HepG2 (cell line): ENCODE measurements around the gene MOSPD2. TPM values are rescaled to one million over a fixed set of nuclear protein-coding genes. Genes with fewer than 3 reads are reported as not detected.

ENCODE experiments used
- BRCA1 ChIP-seq: sonication (generic); formaldehyde crosslinking; IDR thresholded peaks from 2 replicates; pipeline ENCODE4 v1.4.0; 2020; ENCODE audit warnings: missing genetic modification reagents
- CC2D1A ChIP-seq: sonication (generic); formaldehyde crosslinking; IDR thresholded peaks from 2 replicates; pipeline ENCODE4 v1.8.1; 2023; ENCODE audit warnings: mild to moderate bottlenecking, missing genetic modification reagents
- ELF3 ChIP-seq: IDR thresholded peaks from 2 replicates; pipeline ENCODE4 v1.6.1; 2016; ENCODE audit warnings: missing genetic modification reagents, missing compliant biosample characterization
- GATA4 ChIP-seq: sonication (generic); IDR thresholded peaks from 2 replicates; pipeline ENCODE4 v1.6.1; 2016; ENCODE audit warnings: antibody characterized with exemption, low read depth, borderline replicate concordance
- GTF2F1 ChIP-seq: fragments of 150-350 bp; IDR thresholded peaks from 2 replicates; pipeline ENCODE4 v1.6.1; 2014; ENCODE audit warnings: low read length
- HIVEP1 ChIP-seq: sonication (generic); formaldehyde crosslinking; IDR thresholded peaks from 2 replicates; pipeline ENCODE4 v1.4.0; 2020; ENCODE audit warnings: mild to moderate bottlenecking, missing genetic modification reagents
- ONECUT2 ChIP-seq: sonication (generic); formaldehyde crosslinking; IDR thresholded peaks from 2 replicates; pipeline ENCODE4 v1.4.0; 2020; ENCODE audit warnings: missing genetic modification reagents
- THYN1 ChIP-seq: sonication (generic); formaldehyde crosslinking; IDR thresholded peaks from 2 replicates; pipeline ENCODE4 v1.8.1; 2023; ENCODE audit warnings: low read depth, mild to moderate bottlenecking, moderate library complexity, missing genetic modification reagents, borderline replicate concordance
- TP53 ChIP-seq: sonication (generic); formaldehyde crosslinking; conservative IDR thresholded peaks from 2 replicates; pipeline ENCODE4 v1.4.0; 2020; ENCODE audit warnings: missing genetic modification reagents
- ZFYVE20 ChIP-seq: sonication (generic); formaldehyde crosslinking; IDR thresholded peaks from 2 replicates; pipeline ENCODE4 v1.8.0; 2023; ENCODE audit warnings: low read depth, mild to moderate bottlenecking, moderate library complexity, missing genetic modification reagents, borderline replicate concordance
- ZNF234 ChIP-seq: sonication (generic); formaldehyde crosslinking; conservative IDR thresholded peaks from 2 replicates; pipeline ENCODE4 v1.5.1; 2020; ENCODE audit warnings: mild to moderate bottlenecking, missing genetic modification reagents
- ZNF510 ChIP-seq: sonication (generic); formaldehyde crosslinking; IDR thresholded peaks from 2 replicates; pipeline ENCODE4 v1.4.0; 2020; ENCODE audit warnings: low read depth, mild to moderate bottlenecking, missing genetic modification reagents
- ZNF556 ChIP-seq: sonication (generic); formaldehyde crosslinking; IDR thresholded peaks from 2 replicates; pipeline ENCODE4 v1.4.0; 2020; ENCODE audit warnings: mild to moderate bottlenecking, missing genetic modification reagents, borderline replicate concordance
- polyA plus RNA-seq, 8 experiments: library from polyadenylated mRNA; depleted of rRNA in 3 of 8; stranded (reverse) in 7 of 8; unstranded in 1 of 8; fragments of >200 nt; fragmentation: Illumina TruSeq in 4 of 8; extraction: Trizol in 4 of 8; gene quantifications; 2 replicates each; pipeline versions ENCODE4 v1.2.1 to v1.2.3, GENCODE V29; 2011 to 2016; ENCODE audit warnings: low read depth in 4 of 8, missing spikeins in 1 of 8, mixed read lengths in 1 of 8; ENCODE audit not compliant: insufficient read depth in 1 of 8
- total RNA-seq, 5 experiments: library from RNA; depleted of rRNA; stranded (reverse); fragments of >200 nt; fragmentation: Illumina TruSeq; extraction: Trizol; gene quantifications; 2 replicates each; pipeline ENCODE4 v1.2.3, GENCODE V29; 2016; ENCODE audit warnings: low read depth in 1 of 5
- TF ChIP-seq, protein P1 (sequence below): sonication (generic); formaldehyde crosslinking; IDR thresholded peaks from 2 replicates; pipeline ENCODE4 v1.5.0; 2020; ENCODE audit warnings: missing genetic modification reagents
- TF ChIP-seq, protein P2 (sequence below): sonication (generic); formaldehyde crosslinking; IDR thresholded peaks from 2 replicates; pipeline ENCODE4 v1.4.0; 2020; ENCODE audit warnings: mild to moderate bottlenecking, missing genetic modification reagents
- TF ChIP-seq, protein P3 (sequence below): IDR thresholded peaks from 2 replicates; pipeline ENCODE4 v1.6.1; 2016
- TF ChIP-seq, protein P4 (sequence below): sonication (generic); formaldehyde crosslinking; IDR thresholded peaks from 2 replicates; pipeline ENCODE4 v1.4.0; 2020; ENCODE audit warnings: mild to moderate bottlenecking, low read depth, missing genetic modification reagents
- TF ChIP-seq, protein P5 (sequence below): sonication (generic); formaldehyde crosslinking; IDR thresholded peaks from 2 replicates; pipeline ENCODE4 v1.5.0; 2020; ENCODE audit warnings: missing genetic modification reagents, mild to moderate bottlenecking, borderline replicate concordance
- TF ChIP-seq, protein P6 (sequence below): sonication (generic); formaldehyde crosslinking; IDR thresholded peaks from 2 replicates; pipeline ENCODE4 v1.4.0; 2020; ENCODE audit warnings: missing genetic modification reagents, borderline replicate concordance

Gene MOSPD2
- total and polyA plus RNA-seq, 2 of the 13 experiments (the other 11 are each of a cell fraction or from before 2014, with no cell fraction given), result 4.8 to 7.0 TPM

DNA sequence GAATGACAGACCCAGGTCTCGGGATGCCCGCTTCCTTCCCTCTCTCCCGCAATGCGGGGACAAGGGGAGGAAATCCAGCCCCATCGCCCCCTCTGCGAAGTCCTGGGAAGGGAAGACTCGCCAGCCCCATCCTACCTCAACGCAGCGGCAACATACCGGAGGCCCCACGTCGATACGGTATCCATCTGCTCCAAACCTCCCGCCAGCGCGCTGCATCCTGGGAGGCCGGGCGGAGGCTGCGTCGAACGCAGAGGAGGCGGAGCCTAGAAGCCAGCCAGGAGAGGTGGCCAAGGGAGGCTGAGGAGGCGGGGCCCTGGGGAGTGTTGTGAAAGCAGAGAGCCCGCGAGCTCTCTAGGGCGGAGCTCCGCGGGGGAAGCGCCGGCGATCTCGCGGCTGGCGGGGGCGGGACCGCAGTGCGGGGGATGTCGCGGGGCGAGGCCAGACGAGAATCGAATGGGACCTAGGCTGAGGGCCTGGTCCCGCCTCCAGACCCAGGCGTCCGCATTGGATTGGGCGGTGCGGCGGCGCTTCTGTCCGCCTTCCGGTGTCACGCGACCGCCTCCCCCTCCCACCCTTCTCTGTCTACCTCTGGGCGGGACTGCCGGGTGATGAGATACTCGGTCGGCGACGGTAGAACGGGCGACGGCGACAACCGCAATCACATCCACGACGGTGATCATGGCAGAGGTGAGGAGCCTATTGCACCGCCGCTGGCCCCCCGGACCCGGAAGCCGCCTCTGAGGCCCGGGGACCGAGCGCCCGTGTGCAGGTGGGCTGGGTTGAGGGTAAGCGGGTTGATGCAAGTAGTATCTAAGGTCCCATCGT lies at the start of gene MOSPD2, which contains the start of gene FANCB (continued):
- TF ChIP-seq, protein P1, sequence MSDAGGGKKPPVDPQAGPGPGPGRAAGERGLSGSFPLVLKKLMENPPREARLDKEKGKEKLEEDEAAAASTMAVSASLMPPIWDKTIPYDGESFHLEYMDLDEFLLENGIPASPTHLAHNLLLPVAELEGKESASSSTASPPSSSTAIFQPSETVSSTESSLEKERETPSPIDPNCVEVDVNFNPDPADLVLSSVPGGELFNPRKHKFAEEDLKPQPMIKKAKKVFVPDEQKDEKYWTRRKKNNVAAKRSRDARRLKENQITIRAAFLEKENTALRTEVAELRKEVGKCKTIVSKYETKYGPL (CRISPR knock-in tag), result no peak
- TF ChIP-seq GATA4 (no peak), ZNF510 (no peak), ZNF556 (CRISPR knock-in tag) (no peak), GTF2F1 (no peak), ZFYVE20 (CRISPR knock-in tag) (no peak), ONECUT2 (peak; percentile 22; the same call in 1 of the 2 replicates), THYN1 (CRISPR knock-in tag) (no peak), HIVEP1 (CRISPR knock-in tag) (no peak), CC2D1A (CRISPR knock-in tag) (no peak), TP53 (CRISPR knock-in tag) (no peak), ZNF234 (CRISPR knock-in tag) (no peak), ELF3 (CRISPR knock-in tag) (no peak), BRCA1 (CRISPR knock-in tag) (no peak)
- TF ChIP-seq, protein P2, sequence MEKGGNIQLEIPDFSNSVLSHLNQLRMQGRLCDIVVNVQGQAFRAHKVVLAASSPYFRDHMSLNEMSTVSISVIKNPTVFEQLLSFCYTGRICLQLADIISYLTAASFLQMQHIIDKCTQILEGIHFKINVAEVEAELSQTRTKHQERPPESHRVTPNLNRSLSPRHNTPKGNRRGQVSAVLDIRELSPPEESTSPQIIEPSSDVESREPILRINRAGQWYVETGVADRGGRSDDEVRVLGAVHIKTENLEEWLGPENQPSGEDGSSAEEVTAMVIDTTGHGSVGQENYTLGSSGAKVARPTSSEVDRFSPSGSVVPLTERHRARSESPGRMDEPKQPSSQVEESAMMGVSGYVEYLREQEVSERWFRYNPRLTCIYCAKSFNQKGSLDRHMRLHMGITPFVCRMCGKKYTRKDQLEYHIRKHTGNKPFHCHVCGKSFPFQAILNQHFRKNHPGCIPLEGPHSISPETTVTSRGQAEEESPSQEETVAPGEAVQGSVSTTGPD (CRISPR knock-in tag), result no peak
- TF ChIP-seq, protein P3, sequence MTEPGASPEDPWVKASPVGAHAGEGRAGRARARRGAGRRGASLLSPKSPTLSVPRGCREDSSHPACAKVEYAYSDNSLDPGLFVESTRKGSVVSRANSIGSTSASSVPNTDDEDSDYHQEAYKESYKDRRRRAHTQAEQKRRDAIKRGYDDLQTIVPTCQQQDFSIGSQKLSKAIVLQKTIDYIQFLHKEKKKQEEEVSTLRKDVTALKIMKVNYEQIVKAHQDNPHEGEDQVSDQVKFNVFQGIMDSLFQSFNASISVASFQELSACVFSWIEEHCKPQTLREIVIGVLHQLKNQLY (CRISPR knock-in tag), result no peak
- TF ChIP-seq, protein P4, sequence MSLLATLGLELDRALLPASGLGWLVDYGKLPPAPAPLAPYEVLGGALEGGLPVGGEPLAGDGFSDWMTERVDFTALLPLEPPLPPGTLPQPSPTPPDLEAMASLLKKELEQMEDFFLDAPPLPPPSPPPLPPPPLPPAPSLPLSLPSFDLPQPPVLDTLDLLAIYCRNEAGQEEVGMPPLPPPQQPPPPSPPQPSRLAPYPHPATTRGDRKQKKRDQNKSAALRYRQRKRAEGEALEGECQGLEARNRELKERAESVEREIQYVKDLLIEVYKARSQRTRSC (CRISPR knock-in tag), result no peak
- TF ChIP-seq, protein P5, sequence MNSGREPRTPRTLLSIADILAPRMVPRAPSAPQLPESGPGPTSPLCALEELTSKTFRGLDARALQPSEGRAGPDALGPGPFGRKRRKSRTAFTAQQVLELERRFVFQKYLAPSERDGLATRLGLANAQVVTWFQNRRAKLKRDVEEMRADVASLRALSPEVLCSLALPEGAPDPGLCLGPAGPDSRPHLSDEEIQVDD (CRISPR knock-in tag), result no peak
- TF ChIP-seq, protein P6, sequence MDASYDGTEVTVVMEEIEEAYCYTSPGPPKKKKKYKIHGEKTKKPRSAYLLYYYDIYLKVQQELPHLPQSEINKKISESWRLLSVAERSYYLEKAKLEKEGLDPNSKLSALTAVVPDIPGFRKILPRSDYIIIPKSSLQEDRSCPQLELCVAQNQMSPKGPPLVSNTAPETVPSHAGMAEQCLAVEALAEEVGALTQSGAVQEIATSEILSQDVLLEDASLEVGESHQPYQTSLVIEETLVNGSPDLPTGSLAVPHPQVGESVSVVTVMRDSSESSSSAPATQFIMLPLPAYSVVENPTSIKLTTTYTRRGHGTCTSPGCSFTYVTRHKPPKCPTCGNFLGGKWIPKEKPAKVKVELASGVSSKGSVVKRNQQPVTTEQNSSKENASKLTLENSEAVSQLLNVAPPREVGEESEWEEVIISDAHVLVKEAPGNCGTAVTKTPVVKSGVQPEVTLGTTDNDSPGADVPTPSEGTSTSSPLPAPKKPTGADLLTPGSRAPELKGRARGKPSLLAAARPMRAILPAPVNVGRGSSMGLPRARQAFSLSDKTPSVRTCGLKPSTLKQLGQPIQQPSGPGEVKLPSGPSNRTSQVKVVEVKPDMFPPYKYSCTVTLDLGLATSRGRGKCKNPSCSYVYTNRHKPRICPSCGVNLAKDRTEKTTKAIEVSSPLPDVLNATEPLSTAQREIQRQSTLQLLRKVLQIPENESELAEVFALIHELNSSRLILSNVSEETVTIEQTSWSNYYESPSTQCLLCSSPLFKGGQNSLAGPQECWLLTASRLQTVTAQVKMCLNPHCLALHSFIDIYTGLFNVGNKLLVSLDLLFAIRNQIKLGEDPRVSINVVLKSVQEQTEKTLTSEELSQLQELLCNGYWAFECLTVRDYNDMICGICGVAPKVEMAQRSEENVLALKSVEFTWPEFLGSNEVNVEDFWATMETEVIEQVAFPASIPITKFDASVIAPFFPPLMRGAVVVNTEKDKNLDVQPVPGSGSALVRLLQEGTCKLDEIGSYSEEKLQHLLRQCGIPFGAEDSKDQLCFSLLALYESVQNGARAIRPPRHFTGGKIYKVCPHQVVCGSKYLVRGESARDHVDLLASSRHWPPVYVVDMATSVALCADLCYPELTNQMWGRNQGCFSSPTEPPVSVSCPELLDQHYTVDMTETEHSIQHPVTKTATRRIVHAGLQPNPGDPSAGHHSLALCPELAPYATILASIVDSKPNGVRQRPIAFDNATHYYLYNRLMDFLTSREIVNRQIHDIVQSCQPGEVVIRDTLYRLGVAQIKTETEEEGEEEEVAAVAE (CRISPR knock-in tag), result no peak
